NCI-H69 (cell line): Measurements from ENCODE around the gene ARHGAP26.
A peak's percentile ranks its signal among the peaks of the same experiment; 100 is the strongest.

ENCODE experiments used
- DNase-seq: peaks from one replicate; lab custom pipeline; 2025; lab: John Stamatoyannopoulos, UW

The ARHGAP26 gene

DNA sequence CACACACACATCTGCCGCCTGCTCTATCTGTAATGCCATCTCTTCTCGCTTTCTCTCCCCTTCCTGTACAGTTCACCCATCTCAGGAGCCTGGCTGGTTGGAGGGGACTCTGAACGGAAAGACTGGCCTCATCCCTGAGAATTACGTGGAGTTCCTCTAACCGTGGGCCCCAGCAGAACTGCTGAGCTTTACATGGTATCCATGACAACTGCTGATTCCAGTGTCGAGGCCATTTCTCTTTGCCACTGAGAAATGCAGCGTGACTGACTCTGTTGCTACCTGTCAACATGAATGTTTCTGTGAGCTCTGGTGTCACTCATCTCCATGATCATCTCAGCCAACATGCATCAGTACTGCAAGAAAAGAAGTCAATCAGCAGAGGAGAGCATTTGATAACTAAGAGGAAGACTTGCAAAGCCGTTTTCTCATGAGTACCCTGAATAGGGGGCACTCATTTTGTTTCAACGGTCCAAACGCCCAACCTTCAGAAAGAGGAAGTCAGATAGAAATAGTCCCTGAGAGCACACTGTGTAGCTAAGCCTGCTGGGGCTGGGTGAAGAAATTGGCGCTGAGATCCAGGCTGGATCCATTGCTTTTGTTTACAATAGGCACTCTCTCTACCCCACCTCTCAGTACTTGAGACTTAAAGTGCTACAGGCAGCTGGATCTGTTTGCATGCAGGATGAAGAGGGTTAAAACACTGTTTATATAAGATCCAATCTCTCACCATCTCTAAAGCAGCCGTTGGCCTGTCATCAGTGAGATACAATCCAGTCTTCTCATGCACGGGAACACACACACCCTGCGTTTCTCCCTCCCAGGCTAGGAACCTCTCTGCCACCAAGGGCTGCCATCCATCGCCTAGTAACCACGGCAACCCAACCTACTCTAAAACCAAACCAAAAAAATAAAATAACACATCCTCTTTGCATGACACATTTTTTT is 452.4 kb downstream of the ARHGAP26 start:
- DNase-seq, result peak; percentile 84

- no peak for DNase-seq
Observed at GRCh38 chr5:143224672-143225071, 454.5 kb downstream of the ARHGAP26 start.

DNA sequence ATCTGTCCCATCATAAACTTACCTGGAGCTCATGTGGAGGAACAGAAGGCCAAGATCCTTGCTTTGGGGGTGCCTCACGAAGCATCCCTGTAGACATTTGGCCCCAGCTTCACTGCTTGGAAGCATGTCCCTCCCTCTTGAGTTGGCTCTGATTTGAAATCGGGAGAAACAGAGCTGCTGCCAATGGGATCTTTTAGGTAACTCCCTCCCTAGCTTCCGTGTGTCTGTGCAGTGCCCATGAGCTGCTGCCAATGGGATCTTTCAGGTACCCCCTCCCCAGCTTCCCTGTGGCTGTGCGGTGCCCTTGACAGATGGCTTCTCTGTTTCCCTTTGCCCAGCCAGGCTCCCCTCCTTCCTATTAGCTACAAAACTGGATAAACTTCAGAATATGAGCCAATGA is 455.3 kb downstream of the ARHGAP26 start:
- DNase-seq, result peak; percentile 29

DNA sequence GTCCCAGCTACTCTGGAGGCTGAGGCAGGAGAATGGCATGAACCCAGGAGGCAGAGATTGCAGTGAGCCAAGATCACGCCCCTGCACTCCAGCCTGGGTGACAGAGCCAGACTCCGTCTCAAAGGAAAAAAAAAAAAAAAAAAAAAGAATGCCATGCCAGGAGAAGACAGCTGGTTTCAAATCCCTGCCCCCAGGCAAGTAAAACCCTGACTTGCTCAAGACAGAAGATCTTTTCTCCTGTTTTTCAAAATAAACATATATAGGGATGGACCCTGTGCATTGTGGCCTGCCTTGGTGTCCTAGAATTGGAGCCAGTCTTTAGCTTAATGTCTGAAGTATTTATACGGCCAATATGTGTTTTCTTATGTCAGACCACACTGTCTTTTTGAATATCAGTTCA is 456.2 kb downstream of the ARHGAP26 start:
- peak; percentile 49 for DNase-seq

GRCh38 chr5:143226872-143227271 is 456.7 kb downstream of the ARHGAP26 start:
- peak; percentile 56 for DNase-seq

DNA sequence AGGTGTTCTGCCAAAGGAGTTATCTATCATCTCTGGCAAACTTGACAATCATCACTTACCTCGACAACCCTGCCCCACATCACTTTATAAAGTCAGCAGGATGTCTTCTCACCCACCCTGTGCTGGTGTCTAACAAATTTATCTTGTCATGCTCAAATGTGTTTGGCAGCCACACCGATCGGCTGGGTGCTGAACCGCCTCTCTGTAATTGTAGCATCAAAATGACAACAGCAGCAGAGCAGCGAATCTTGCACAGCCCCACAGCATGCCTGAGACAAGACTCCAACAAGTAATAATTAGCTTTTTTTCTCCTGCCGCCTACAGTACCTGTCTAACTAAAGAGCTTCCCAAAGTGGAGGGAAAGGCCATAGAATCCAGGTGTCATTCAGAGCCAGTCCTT is 457.1 kb downstream of the ARHGAP26 start:
- DNase-seq, result peak; percentile 69

DNA sequence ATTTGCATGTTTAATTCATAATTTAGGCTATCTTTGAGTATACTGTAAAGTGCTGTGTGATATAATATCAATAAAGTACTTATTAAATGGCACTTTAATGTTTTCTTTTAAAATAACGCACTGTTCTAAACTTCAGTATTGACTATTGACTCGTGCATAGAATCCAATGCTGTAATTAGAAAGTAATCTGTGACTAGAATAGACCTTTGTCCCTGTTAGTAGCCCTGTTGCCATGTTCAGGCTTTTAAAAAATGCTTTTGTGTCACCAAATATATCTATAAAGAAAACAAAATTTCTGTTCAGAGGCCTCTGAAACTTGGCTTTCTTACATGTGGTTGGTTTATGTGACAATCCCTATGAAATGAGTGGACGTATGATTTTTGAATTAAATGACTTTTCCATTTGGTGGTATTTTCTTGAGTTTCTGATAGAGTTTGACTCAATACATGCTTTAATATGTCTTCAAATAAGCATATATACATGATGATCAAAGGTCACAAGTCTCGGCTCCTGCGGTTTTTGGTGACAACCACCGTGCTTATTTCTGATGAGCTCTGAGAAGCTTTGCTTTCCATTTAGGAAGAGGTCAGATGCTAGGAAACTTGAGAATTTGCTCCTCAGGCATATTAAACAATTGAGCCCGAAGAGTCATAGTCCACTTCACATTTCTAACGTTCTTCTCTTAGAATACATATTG is 458.6 kb downstream of the ARHGAP26 start:
- no peak for DNase-seq

- peak; percentile 49 for DNase-seq
Observed at GRCh38 chr5:143229426-143229895, 459.3 kb downstream of the ARHGAP26 start.

DNA sequence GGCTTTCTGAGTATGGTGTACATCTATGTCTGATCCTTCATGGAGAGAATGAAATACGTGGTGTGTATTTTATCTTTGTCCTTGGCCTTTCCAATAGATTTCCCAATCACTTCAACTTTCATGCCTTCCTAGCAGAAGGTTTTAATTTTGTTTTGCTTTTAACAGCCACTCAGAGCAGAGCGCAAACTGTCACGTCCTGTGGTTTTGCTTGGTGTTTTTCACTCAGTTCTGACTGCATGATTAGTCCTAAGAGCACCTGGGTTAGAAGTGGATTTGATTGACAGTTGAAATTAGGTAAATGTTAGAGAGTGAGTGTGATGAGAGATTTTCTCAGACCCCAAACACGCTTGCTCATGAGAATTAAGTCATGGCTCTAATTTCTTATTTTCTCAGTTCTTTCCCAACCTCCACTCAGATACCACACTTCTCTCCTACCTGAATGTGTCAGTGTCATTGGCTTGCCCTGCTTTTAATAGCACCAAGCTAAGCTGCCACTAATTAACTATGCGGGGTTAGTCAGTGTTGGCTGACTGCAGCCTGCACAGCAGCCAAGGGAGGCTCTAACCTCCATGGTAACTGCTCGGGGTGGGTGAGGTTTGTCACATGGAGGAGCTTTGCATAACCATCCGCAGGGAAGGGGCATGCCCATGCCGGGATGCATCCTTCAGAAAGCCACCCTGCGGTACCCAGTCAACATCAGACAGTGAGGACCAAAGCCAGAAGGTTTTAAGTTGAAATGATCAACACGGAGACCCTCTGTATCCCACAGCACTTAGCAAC is 459.9 kb downstream of the ARHGAP26 start:
- DNase-seq, result peak; percentile 76

DNA sequence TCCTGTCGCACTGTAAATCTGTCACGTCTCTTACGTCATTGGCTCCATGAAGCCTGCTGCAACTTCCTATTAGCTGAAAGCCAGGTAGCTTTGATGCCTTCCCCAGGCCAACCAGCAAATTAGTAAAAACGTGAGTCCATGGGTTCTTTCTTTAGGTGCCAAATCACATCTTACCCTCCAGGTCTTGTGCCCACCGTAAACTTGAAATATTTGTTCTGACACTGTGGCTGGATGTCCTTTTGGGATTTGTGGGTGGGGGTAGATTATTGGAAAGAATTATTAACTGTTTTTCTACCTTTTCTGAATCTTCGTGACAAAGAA is 460.5 kb downstream of the ARHGAP26 start:
- no peak for DNase-seq

DNA sequence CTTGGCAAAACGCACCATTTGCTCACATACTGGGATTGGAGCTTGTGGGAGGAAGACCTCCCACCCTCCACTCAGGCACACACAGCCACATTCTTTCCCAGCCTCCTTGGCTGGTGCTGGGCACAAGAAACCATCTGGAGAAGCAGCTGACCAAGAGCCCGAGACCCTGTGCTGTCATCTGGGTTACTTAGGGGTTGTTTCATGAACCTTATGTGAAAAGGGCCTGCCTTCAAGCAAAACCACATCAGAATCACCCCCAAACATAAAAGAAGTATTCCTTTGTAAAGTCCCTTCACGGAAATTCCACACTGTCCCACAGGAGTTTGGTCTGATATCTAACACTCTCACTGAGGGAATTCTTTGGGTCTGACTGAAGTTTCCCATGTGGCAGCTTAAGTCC is 461.2 kb downstream of the ARHGAP26 start:
- no peak for DNase-seq

DNA sequence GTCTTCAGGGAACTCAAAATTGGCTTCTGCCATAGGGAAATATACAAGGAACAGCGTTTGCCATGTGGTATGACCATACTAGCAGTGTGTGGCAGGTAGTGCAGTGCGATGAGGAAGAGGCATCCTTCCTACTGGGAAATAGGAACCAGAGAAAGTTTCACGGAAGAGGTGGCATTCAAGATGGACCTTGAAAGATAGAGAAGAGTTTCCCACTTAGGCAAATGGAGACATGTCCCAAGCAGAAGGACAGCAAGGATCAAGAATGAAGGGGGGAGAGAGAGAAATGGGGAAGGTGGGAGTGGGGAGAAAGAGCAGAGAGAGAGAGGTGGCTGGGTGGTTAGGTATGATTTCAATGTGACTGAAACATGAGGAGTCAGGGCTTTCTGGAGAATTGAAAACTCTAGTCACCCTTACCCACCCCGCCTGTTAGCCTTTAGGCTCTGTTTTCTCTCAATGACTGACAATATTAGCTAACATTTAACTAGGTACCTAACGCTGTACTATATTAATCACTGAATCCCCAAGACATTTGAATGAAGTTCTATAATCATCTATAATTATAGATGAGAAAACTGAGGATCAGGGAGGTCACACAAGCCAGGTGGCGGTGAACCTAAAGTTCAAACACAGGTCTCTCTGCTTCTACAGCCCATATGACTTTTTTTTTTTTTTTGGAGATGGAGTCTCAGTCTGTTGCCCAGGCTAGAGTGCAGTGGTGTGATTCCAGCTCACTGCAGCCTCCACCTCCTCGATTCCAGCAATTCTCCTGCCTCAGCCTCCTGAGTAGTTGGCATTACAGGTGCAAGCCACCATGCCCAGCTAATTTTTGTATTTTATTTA is 462.0 kb downstream of the ARHGAP26 start:
- peak; percentile 76 for DNase-seq

GRCh38 chr5:143233031-143233430 is 462.9 kb downstream of the ARHGAP26 start:
- no peak for DNase-seq

- DNase-seq, result no peak
Observed at GRCh38 chr5:143234162-143234842, 464.1 kb downstream of the ARHGAP26 start.

GRCh38 chr5:143235423-143235822 is 465.2 kb downstream of the ARHGAP26 start:
- no peak for DNase-seq

DNA sequence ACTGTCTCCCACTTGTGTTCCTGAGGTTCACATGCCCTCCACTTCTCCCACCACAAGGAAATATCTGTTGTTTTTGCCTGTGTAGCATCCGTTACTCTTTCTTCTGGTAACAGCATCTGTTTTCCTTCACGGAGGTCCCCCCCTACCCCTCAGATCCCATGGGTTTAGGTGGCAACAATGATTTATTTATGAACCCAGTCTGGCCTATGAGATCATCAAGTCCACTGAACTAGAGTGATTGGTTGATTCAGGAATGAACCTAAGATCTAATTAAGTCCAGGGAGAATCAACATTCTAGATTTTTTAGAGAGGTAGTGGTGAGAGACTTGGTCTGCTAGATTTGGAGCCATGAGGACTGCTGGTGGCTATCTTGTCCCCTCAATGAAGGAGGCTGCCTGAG is 466.5 kb downstream of the ARHGAP26 start:
- no peak for DNase-seq

GRCh38 chr5:143237664-143238063 is 467.5 kb downstream of the ARHGAP26 start:
- DNase-seq, result no peak

- DNase-seq, result no peak
Observed at GRCh38 chr5:143238620-143239019, 468.4 kb downstream of the ARHGAP26 start.

DNA sequence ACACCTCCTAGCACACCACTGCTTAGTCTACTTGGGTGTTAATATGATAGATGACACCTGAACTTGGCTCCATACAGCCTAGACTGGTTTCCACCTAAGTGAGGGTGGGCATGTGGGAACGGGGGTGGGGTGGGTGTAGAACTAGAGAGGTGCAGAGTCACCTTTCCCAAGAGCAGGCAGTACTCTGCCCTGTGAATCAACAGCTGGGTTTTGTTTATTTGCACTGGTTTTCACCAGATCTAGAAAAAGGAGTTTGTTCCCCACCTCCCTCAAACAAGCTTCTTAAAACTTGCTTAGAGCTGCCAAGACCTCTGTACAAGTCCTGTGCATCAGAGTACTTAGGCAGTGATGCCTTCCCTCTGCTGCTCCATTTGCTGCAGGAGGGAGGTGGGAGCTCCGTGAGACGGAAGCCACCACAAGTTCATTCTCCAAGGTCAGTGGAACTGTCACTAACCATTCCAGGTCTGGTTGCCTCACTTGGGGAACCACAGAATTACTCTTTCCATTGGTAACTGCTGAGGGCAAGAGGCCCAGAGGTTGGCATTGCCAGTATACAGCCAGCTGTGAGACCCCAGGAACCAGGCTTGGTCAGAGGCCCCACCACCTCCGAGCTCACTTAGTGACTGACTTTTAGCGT is 469.8 kb downstream of the ARHGAP26 start:
- peak; percentile 13 for DNase-seq

DNA sequence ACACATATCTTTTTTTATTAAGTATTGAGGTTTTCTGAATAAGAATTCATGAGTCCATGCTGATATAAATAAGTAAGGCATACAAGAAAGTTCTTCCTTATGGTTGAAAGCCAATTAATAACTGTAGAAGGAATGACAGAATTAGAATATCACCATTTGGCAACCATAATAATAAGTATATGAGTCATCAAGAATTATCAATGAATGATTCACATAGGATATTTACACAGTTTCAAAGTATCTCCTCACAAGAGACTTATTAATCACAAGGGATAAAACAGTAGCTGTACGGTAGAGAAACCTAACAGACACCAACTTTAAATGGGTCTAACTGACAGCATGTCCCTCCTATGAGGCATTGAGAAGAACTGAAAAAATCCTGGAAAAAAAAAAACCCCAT is 471.7 kb downstream of the ARHGAP26 start:
- peak; percentile 14 for DNase-seq
